Measurements from ENCODE around the gene PI4KB. TPM values are rescaled to one million over a fixed set of nuclear protein-coding genes. Genes with fewer than 3 reads are reported as not detected.
"Not testable (repeated sequence)": the region's sequence is repeated elsewhere in the genome, so short reads cannot be mapped to it uniquely, and the experiment has no call there.

Gene PI4KB
- total and polyA plus RNA-seq, 2 donors from 2014 or later = 43.5 to 60.9 TPM

- Histone ChIP-seq H3K4me1 (ENCODE audit: control insufficient read depth in 2 of 3, insufficient read depth in 2 of 3, low read depth in 1 of 3, low read length in 3 of 3) (no peaks in the 10 kb centered on the region), H3K27me3 (ENCODE audit: control insufficient read depth, insufficient read depth, low read length) (no peaks in the 10 kb centered on the region), H3K9ac (ENCODE audit: low read length in 3 of 3) (no peak overlapping the region), H3K36me3 (ENCODE audit: control insufficient read depth in 2 of 3, insufficient read depth in 3 of 3, low read length in 3 of 3) (peaks cover 0 to 31% (median 13%) of the 10 kb centered on the region in 3 donors), H3K27ac (ENCODE audit: low read depth in 2 of 2, low read length in 2 of 2) (no peak overlapping the region), H3K9me3 (ENCODE audit: control insufficient read depth in 2 of 3, insufficient read depth in 1 of 3, low read length in 3 of 3) (peaks cover 0 to 2% (median 0%) of the 10 kb centered on the region in 3 donors), H3K4me3 (ENCODE audit: low read length in 3 of 3) (no peak overlapping the region)
- TF ChIP-seq, protein P1, sequence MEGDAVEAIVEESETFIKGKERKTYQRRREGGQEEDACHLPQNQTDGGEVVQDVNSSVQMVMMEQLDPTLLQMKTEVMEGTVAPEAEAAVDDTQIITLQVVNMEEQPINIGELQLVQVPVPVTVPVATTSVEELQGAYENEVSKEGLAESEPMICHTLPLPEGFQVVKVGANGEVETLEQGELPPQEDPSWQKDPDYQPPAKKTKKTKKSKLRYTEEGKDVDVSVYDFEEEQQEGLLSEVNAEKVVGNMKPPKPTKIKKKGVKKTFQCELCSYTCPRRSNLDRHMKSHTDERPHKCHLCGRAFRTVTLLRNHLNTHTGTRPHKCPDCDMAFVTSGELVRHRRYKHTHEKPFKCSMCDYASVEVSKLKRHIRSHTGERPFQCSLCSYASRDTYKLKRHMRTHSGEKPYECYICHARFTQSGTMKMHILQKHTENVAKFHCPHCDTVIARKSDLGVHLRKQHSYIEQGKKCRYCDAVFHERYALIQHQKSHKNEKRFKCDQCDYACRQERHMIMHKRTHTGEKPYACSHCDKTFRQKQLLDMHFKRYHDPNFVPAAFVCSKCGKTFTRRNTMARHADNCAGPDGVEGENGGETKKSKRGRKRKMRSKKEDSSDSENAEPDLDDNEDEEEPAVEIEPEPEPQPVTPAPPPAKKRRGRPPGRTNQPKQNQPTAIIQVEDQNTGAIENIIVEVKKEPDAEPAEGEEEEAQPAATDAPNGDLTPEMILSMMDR (IDR thresholded peaks at IDR 0.05; ENCODE audit: borderline replicate concordance, extremely low read depth, insufficient read depth) = no peak
- no peak for DNase-seq
- no peak for FAIRE-seq
- intact Hi-C loops (cut with DNase I) = no loop called here
These were observed 34.7 kb upstream of the PI4KB start for GRCh38 chr1:151361883-151362282.

DNA sequence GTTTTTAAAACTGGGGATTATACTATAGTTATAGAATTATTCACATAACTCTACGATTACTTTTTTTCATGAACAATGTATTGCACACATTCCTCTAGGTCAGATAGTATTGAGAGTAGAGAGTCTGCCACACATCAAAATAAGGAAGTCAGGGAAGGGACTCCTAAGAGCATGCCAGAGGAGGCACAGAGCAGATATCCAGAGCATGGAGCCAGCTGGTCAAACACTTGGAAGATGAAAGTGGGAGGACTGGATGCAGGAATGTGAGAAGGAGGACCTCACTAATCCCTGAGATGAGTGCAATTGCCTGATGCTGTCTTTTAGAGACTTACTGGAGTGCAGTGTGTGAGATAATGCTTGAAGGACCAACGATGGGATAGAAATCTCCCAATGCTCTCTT is 29.5 kb upstream of the PI4KB start:
- no peak for FAIRE-seq
- TF ChIP-seq, protein P1 (IDR thresholded peaks at IDR 0.05; ENCODE audit: borderline replicate concordance, extremely low read depth, insufficient read depth) = no peak
- no peaks in the 10 kb centered on the region for H3K27me3 ChIP-seq (ENCODE audit: control insufficient read depth, insufficient read depth, low read length)
- H3K9ac ChIP-seq (ENCODE audit: low read length in 3 of 3) = no peak overlapping the region
- no peak overlapping the region for H3K27ac ChIP-seq (ENCODE audit: low read depth in 2 of 2, low read length in 2 of 2)
- H3K36me3 ChIP-seq (ENCODE audit: control insufficient read depth in 2 of 3, insufficient read depth in 3 of 3, low read length in 3 of 3) = no peaks in the 10 kb centered on the region
- no peak for DNase-seq
- no peak overlapping the region for H3K4me3 ChIP-seq (ENCODE audit: low read length in 3 of 3)
- H3K4me1 ChIP-seq (ENCODE audit: control insufficient read depth in 2 of 3, insufficient read depth in 2 of 3, low read depth in 1 of 3, low read length in 3 of 3) = no peaks in the 10 kb centered on the region
- intact Hi-C loops (cut with DNase I) = no loop called here
- H3K9me3 ChIP-seq (ENCODE audit: control insufficient read depth in 2 of 3, insufficient read depth in 1 of 3, low read length in 3 of 3) = no peaks in the 10 kb centered on the region

DNA sequence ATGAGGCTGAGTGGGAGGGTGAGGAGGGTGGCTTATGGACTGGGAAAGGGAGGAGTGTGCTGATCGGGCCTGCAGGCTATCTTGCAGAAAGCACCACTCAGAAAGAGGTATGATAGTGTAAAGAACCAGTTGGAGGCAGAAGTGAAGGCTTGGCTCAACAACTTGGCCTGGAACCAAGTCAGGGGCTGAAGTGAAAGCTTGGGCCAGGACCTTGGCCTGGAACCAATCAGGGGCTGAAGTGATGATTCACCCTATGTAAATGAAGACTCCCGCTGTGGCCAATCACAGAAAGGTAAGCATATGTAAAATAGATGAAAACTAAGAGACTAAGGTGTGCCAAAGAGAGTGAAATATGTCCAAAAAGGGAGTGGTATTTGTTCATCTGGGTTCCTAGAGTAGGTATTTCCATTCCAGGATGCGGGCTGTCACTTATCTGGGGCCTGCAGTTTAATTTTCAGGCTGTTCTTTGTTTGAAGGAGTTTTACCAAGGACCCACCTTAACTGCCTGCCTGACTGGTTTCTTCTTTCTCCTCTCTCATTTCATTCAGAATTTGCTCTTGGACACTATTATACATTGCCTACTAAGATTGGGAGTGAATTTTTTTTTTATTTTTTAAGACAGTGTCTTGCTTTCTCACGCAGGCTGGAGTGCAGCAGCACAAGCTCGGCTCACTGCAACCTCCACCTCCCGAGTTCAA is 25.0 kb upstream of the PI4KB start:
- Histone ChIP-seq H3K4me1 (ENCODE audit: control insufficient read depth in 2 of 3, insufficient read depth in 2 of 3, low read depth in 1 of 3, low read length in 3 of 3) (peaks cover 0 to 4% (median 3%) of the 10 kb centered on the region in 3 donors), H3K9ac (ENCODE audit: low read length in 3 of 3) (no peak overlapping the region), H3K27me3 (ENCODE audit: control insufficient read depth, insufficient read depth, low read length) (no peaks in the 10 kb centered on the region), H3K9me3 (ENCODE audit: control insufficient read depth in 2 of 3, insufficient read depth in 1 of 3, low read length in 3 of 3) (no peaks in the 10 kb centered on the region), H3K36me3 (ENCODE audit: control insufficient read depth in 2 of 3, insufficient read depth in 3 of 3, low read length in 3 of 3) (no peaks in the 10 kb centered on the region), H3K27ac (ENCODE audit: low read depth in 2 of 2, low read length in 2 of 2) (no peak overlapping the region), H3K4me3 (ENCODE audit: low read length in 3 of 3) (no peak overlapping the region)
- FAIRE-seq (no peak), DNase-seq (no peak)
- intact Hi-C loops (cut with DNase I) = no loop called here
- TF ChIP-seq, protein P1 (IDR thresholded peaks at IDR 0.05; ENCODE audit: borderline replicate concordance, extremely low read depth, insufficient read depth) = no peak

DNA sequence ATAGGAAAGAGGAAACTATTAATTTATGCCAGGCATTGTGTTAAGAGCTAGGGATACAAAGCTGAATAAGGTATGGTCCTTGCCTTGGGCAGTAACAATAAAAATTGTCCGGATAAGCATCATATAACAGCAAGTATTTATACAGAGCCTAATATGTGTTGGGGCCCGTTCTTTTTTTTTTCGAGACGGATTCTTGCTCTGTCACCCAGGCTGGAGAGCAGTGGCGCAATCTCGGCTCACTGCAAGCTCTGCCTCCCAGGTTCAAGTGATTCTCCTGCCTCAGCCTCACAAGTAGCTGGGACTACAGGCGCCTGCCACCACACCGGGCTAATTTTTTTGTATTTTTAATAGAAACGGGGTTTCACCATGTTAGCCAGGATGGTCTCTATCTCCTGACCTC is 23.1 kb upstream of the PI4KB start:
- FAIRE-seq; H3K9ac ChIP-seq (ENCODE audit: low read length in 3 of 3); DNase-seq; H3K9me3 ChIP-seq (ENCODE audit: control insufficient read depth in 2 of 3, insufficient read depth in 1 of 3, low read length in 3 of 3); H3K27ac ChIP-seq (ENCODE audit: low read depth in 2 of 2, low read length in 2 of 2); H3K36me3 ChIP-seq (ENCODE audit: control insufficient read depth in 2 of 3, insufficient read depth in 3 of 3, low read length in 3 of 3); H3K27me3 ChIP-seq (ENCODE audit: control insufficient read depth, insufficient read depth, low read length); H3K4me3 ChIP-seq (ENCODE audit: low read length in 3 of 3); intact Hi-C loops (cut with DNase I): not testable (repeated sequence)
- H3K4me1 ChIP-seq (ENCODE audit: control insufficient read depth in 2 of 3, insufficient read depth in 2 of 3, low read depth in 1 of 3, low read length in 3 of 3) = peaks cover 5 to 11% (median 11%) of the 10 kb centered on the region in 3 donors
